ENCODE data around the gene SDCCAG8. TPM values are rescaled to one million over a fixed set of nuclear protein-coding genes. Genes with fewer than 3 reads are reported as not detected.

SDCCAG8 gene
- total and polyA plus RNA-seq, 4 donors = 8.5 to 25.8 (median 17.5) TPM

DNA sequence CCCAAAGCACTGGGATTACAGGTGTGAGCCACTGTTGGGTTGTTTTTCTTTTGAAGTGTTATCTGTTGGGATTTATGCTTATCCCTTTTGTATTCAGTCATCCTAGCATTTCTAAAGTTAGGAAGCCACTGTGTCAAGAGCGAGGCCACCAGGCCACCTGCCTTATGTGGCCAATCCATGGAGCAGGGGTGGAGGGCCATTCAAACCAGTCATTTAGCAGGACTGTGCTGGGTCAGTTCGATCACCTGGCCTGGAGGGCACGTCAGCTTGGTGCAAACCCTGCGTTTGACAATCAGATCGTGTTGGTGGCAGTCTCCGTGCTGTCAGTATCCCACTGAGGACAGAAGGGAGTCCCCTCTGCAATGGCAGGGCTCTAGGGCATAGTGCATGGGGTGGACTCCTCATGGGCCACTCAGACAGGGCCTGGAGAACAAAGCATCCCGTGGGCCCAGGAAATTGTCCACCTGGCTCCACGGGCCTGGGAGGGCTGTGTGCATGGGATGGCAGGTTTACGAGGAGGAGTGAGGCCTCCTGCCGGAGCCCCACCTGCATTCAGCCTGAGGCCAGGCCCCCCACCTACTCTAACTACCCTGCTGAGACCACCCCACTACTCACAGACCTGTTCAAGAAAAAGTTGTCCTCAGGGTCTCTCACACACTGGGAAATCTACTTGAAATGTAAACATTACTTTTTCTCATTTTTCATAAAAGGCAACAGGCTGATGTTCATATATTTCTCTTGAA, 242.3 kb downstream of the SDCCAG8 start:
- TF ChIP-seq, protein P1, sequence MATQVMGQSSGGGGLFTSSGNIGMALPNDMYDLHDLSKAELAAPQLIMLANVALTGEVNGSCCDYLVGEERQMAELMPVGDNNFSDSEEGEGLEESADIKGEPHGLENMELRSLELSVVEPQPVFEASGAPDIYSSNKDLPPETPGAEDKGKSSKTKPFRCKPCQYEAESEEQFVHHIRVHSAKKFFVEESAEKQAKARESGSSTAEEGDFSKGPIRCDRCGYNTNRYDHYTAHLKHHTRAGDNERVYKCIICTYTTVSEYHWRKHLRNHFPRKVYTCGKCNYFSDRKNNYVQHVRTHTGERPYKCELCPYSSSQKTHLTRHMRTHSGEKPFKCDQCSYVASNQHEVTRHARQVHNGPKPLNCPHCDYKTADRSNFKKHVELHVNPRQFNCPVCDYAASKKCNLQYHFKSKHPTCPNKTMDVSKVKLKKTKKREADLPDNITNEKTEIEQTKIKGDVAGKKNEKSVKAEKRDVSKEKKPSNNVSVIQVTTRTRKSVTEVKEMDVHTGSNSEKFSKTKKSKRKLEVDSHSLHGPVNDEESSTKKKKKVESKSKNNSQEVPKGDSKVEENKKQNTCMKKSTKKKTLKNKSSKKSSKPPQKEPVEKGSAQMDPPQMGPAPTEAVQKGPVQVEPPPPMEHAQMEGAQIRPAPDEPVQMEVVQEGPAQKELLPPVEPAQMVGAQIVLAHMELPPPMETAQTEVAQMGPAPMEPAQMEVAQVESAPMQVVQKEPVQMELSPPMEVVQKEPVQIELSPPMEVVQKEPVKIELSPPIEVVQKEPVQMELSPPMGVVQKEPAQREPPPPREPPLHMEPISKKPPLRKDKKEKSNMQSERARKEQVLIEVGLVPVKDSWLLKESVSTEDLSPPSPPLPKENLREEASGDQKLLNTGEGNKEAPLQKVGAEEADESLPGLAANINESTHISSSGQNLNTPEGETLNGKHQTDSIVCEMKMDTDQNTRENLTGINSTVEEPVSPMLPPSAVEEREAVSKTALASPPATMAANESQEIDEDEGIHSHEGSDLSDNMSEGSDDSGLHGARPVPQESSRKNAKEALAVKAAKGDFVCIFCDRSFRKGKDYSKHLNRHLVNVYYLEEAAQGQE (IDR thresholded peaks at IDR 0.05) = no peak
- TF ChIP-seq JUND (IDR thresholded peaks at IDR 0.05) = no peak
- no peak for TF ChIP-seq TAF1 (conservative IDR thresholded peaks at IDR 0.05)
- no peak for TF ChIP-seq FOXA1 (IDR thresholded peaks at IDR 0.05)
- no peak for TF ChIP-seq HNF4G (IDR thresholded peaks at IDR 0.05)
- no peak for TF ChIP-seq GABPA (IDR thresholded peaks at IDR 0.05 in 1 of 2, conservative IDR thresholded peaks at IDR 0.05 in 1 of 2)
- TF ChIP-seq YY1 (IDR thresholded peaks at IDR 0.05) = no peak
- TF ChIP-seq, protein P2, sequence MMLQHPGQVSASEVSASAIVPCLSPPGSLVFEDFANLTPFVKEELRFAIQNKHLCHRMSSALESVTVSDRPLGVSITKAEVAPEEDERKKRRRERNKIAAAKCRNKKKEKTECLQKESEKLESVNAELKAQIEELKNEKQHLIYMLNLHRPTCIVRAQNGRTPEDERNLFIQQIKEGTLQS (IDR thresholded peaks at IDR 0.05) = no peak
- no peaks in the 10 kb centered on the region for H3K9me3 ChIP-seq (ENCODE audit: control insufficient read depth in 4 of 4, low read length in 3 of 4)
- H3K9ac ChIP-seq (ENCODE audit: low read depth in 1 of 2, low read length in 2 of 2) = no peak overlapping the region
- no peaks in the 10 kb centered on the region for H3K36me3 ChIP-seq (ENCODE audit: control insufficient read depth in 4 of 4, insufficient read depth in 3 of 4, low read depth in 1 of 4, low read length in 3 of 4)
- no peak for DNase-seq (ENCODE audit: low spot score)
- WGBS = 96% methylated on average over 10 of the region's 10 CpGs
- H3K4me3 ChIP-seq (ENCODE audit: low read depth in 1 of 3, low read length in 3 of 3) = no peak overlapping the region
- peaks cover 0 to 20% (median 6%) of the 10 kb centered on the region in 4 donors for H3K4me1 ChIP-seq (ENCODE audit: control insufficient read depth in 4 of 4, insufficient read depth in 4 of 4, low read length in 3 of 4)
- H3K27ac ChIP-seq (ENCODE audit: low read depth in 1 of 2, low read length in 2 of 2) = peak overlapping the region; percentile 74 to 78
- no peaks in the 10 kb centered on the region for H3K27me3 ChIP-seq (ENCODE audit: control insufficient read depth in 4 of 4, insufficient read depth in 4 of 4, low read length in 3 of 4)

DNA sequence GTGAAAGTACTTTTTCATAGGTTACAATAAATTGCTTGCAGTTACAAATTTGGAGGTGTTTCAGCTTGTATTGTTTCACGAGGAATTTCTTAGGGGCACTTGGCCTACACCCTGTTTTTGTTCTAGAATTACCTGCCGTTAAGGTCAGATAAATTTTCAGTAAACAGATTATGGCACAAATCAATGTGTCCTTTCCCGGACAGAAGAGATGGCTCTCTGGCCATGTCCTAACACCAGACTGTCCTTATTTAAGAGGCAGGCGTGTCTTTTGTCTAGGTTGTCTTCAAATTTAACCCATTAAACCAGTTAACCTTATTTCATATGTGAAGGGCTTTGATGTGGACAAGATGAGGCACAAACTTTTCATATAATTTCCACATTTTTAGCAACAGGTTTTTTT, 243.4 kb downstream of the SDCCAG8 start:
- Histone ChIP-seq H3K27ac (ENCODE audit: low read depth in 1 of 2, low read length in 2 of 2) (peak overlapping the region; percentile 74 to 78), H3K9me3 (ENCODE audit: control insufficient read depth in 4 of 4, low read length in 3 of 4) (no peaks in the 10 kb centered on the region), H3K9ac (ENCODE audit: low read depth in 1 of 2, low read length in 2 of 2) (no peak overlapping the region), H3K27me3 (ENCODE audit: control insufficient read depth in 4 of 4, insufficient read depth in 4 of 4, low read length in 3 of 4) (no peaks in the 10 kb centered on the region), H3K4me1 (ENCODE audit: control insufficient read depth in 4 of 4, insufficient read depth in 4 of 4, low read length in 3 of 4) (peaks cover 0 to 20% (median 6%) of the 10 kb centered on the region in 4 donors), H3K36me3 (ENCODE audit: control insufficient read depth in 4 of 4, insufficient read depth in 3 of 4, low read depth in 1 of 4, low read length in 3 of 4) (peaks cover 0 to 3% (median 0%) of the 10 kb centered on the region in 4 donors), H3K4me3 (ENCODE audit: low read depth in 1 of 3, low read length in 3 of 3) (no peak overlapping the region)
- no peak for DNase-seq (ENCODE audit: low spot score)
- WGBS = 35% methylated on average over 4 of the region's 4 CpGs
- TF ChIP-seq RXRA (IDR thresholded peaks at IDR 0.05) (peak in 1 of 2 donors; percentile 69), YY1 (IDR thresholded peaks at IDR 0.05) (peak; percentile 65), HNF4G (IDR thresholded peaks at IDR 0.05) (no peak), SP1 (IDR thresholded peaks at IDR 0.05) (no peak), NR2F2 (IDR thresholded peaks at IDR 0.05) (no peak), TAF1 (conservative IDR thresholded peaks at IDR 0.05) (no peak), EGR1 (IDR thresholded peaks at IDR 0.05; ENCODE audit: low read depth in 2 of 2) (no peak), FOXA2 (IDR thresholded peaks at IDR 0.05) (no peak), JUND (IDR thresholded peaks at IDR 0.05) (no peak), GABPA (IDR thresholded peaks at IDR 0.05 in 1 of 2, conservative IDR thresholded peaks at IDR 0.05 in 1 of 2) (no peak), HNF4A (conservative IDR thresholded peaks at IDR 0.05) (peak in 1 of 2 donors; percentile 44)
- TF ChIP-seq, protein P2 (IDR thresholded peaks at IDR 0.05) = no peak
- TF ChIP-seq, protein P1 (IDR thresholded peaks at IDR 0.05) = peak; percentile 11
- TF ChIP-seq, protein P3, sequence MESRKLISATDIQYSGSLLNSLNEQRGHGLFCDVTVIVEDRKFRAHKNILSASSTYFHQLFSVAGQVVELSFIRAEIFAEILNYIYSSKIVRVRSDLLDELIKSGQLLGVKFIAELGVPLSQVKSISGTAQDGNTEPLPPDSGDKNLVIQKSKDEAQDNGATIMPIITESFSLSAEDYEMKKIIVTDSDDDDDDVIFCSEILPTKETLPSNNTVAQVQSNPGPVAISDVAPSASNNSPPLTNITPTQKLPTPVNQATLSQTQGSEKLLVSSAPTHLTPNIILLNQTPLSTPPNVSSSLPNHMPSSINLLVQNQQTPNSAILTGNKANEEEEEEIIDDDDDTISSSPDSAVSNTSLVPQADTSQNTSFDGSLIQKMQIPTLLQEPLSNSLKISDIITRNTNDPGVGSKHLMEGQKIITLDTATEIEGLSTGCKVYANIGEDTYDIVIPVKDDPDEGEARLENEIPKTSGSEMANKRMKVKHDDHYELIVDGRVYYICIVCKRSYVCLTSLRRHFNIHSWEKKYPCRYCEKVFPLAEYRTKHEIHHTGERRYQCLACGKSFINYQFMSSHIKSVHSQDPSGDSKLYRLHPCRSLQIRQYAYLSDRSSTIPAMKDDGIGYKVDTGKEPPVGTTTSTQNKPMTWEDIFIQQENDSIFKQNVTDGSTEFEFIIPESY (IDR thresholded peaks at IDR 0.05) = peak; percentile 65
- TF ChIP-seq, protein P4, sequence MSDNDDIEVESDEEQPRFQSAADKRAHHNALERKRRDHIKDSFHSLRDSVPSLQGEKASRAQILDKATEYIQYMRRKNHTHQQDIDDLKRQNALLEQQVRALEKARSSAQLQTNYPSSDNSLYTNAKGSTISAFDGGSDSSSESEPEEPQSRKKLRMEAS (IDR thresholded peaks at IDR 0.05) = peak; percentile 23
